HUDEP-2 (cell line): ENCODE results near the gene DDX3X.
A peak's percentile ranks its signal among the peaks of the same experiment; 100 is the strongest.

Experiments used
- DNase-seq, 76 experiments: peaks; one replicate each; lab custom pipeline; 2025; ENCODE audit not compliant: unreplicated experiment in 76 of 76; lab: John Stamatoyannopoulos, UW

DDX3X gene

DNA sequence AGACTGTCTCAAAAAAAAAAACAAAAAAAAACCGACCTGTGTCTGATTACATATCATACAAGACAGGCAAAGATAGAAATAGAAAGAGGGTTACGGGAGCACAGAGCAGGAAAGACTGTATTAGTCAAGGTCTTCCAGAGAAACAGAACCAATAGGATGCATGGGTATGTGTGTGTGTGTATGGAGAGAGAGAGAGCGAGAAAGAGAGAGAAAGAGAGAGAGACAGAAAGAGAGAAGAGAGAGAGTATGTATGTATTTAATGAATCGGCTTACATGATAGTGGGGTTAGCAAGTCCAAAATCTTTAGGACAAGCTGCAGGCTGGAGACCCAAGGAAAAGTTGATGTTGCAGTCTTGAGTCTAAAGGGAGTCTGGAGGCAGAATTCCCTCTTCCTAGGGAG, 7.5 kb upstream of the DDX3X start:
- no peak for DNase-seq

DNA sequence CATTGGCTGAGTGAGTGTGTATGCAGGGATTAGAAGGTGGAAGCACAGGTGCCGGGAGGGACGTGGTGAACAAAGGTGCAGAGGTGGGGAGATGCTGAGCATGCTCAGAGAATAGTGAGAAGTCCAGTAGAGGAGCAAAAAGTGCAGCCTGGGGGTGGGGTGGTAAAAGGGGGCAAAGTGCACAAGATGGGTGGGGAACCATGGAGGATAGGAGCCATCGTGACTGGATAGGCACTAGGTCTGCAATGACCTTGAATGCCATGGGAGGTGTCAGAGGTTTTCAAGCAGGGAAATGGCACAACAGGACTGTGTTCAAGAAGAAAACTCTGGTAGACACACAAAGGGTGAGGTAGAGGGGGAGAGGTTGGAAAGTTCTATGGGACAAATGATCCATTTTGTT, 6.6 kb upstream of the DDX3X start:
- DNase-seq = no peak

DNA sequence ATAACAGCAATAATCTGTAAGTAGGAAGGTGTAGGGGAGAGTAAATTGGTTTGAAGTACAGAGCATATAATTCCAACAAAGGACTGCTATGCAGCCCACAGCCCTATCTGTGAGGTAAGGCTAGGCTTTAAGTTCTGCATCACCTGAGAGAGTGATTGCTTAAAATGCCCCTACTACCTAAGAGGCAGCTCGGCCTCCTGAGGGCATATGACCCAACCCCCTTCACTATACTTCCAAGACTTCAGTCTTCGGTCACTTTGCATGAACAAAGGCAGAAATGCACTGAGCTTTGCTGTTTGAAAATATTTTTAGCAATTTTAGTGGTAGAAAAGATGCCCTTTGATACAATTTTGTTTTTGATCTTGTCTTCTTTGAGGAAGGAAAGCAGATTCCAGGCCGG, 4.9 kb upstream of the DDX3X start:
- no peak for DNase-seq

DNA sequence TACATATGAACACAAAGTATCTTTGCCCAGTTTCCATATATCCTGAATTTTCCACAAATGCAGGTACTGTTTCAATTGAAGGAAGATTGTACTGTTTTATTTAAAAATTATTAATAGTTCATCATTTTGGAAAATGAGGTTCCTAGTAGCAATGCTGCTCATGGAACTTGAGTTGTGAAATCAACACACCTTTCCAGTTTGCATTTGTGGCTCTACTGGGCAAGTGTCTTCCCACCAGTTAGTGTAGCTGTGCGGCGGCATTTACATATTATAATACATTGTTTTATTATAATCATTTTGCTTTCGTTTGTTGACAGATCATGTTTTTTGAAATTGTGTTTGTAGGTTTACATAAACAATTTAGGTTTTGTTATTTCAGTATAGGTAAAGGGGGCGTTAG, 2.0 kb upstream of the DDX3X start:
- no peak for DNase-seq

DNA sequence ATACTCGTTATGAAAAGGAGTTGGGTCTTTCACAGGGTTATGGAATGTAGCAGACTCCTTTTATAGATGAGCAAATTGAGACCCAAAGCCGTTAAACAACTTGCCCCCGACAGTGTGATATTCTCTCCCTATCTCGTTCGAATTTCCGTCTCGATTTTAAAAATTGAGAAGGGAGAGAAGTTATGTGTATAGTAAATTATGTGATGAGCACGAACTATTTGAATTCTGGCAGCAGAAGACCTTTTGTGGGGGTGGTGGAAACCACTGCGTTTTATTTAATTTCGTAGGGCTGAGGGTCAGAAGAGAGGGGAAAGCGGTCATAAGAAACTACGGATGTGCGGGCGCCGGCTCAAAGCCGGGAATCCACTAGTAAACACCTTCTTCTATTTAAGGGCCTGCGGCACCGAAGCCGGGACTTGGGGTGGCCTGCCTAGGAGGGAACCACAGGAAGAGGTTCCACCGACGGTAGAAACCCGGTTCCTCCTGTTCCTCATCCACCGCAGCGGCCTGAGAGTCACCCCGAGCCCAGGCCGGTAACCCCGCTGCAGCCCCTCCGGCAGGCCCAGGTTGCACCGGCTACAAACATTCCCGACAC, 1.5 kb upstream of the DDX3X start:
- peak in 17 of 76 experiments; percentile 2 to 35 (median 18) for DNase-seq

DNA sequence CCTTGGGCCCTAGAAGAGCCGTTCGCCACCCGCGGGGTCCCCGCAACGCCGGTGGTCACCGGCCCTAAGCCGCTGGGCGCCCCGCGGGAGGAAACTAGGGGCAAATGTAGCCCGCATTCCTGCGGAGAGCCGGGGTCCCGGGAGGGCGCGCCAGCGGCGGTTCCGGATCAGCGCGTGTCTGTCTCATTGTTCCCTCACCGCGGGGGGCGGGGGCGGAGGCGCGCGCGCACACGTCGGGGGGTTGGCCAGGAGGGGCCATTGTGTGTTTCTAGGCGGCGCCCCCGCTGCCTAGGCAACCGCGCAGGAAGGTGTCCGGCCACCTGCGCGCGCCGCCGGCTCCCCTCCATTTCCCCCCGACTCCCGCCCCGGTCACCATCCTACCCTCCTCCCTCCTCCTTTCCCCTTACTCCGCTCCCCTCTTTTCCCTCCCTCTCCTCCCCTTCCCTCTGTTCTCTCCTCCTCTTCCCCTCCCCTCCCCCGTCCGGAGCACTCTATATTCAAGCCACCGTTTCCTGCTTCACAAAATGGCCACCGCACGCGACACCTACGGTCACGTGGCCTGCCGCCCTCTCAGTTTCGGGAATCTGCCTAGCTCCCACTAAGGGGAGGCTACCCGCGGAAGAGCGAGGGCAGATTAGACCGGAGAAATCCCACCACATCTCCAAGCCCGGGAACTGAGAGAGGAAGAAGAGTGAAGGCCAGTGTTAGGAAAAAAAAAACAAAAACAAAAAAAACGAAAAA, 789 bp upstream of the DDX3X start:
- peak in 75 of 76 experiments; percentile 3 to 85 (median 71) for DNase-seq

DNA sequence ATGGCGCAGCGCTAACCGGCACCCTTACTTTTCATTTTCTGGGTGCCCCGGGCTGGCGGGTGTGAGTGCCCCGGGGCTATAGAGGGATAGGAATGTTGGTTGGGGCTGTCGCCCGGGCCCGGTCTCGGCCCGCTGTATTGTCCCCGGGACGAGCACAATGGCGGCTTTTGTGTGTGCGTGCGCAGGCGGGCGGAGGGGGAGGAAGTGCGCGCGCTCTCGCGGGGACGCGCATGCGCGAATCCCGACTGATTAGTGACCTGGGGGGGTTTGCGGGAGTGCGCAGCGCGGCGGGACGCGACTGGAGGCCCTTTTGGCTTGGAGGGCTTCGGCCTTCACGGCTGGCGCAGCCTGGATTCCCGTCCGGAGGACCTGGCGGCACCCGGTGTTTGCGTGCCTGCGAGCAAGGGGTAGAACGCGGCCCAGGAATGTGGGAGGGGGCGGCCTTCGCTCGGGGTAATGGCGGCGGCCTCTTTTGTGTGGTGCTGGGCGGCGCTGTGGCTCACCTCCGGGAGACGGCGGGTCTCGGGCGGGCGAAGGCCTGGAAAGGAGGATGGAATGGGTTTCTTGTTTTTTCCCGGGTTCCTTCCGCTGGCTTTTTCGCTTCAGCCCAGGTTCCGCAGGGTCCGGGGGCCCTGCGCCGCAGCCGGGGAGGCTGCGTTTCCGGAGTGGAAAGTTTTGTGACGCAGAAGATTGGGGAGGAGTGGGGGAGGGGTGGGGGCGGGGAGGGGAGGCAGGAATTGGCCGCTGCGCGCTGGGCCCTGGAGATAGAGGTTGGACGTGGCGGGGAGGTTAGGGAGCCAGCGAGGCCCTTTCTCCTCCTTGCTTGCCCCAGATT, 618 bp downstream of the DDX3X start:
- peak in 72 of 76 experiments; percentile 0 to 68 (median 44) for DNase-seq

DNA sequence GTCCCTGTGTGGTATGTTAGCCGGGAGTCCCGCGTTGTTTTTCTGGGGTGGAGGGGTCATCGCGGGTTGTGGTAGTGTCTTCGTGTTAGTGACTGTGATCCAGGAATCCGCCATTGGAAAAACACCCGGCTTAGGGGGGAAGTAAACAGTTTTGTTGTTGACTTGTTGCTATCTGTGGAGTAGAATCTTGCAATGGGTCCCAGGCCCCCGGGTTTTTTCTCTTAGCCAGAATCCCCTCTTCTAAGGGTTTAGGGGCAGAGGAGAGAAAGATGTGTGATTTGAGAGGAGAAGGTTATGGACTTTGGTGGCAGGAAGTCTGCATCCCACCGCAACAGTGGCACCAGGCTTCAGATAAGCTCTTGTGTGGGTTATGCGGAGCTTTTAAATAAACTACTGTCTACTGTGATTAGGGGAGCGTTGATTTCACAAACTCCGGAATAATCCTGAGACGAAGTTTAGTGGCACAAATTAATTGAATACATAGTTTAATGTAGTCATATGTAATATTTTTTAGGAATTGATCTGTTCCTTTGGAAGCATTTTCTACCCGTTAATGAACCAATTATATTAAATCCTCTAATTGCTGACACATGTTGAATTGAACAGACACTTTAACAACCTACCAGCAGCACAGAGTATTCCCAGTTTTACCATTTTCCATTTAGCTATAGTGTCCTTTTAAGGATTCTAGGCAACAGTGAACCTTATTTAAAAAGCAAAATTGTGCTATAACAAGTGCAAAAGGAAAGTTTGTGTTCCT, 1.4 kb downstream of the DDX3X start:
- DNase-seq = peak in 1 of 76 experiments; percentile 21

DNA sequence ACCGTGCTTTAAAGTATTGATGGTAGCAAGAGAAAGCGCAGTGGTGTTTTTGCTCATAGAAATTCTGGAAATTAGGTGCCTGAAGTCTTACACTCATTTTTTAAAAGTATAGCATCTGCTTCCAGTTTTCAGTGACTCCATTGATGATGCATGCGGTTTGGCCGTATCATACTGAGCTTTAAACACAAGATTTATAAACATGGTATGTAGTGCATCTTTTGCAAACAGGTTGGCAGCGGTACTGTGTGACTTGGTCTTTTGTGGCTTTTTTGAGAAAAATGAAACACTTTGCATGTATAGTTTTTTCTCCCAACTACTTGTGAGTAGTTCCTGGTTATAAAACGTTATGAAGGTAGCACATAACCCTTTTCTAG, 2.0 kb downstream of the DDX3X start:
- no peak for DNase-seq

DNA sequence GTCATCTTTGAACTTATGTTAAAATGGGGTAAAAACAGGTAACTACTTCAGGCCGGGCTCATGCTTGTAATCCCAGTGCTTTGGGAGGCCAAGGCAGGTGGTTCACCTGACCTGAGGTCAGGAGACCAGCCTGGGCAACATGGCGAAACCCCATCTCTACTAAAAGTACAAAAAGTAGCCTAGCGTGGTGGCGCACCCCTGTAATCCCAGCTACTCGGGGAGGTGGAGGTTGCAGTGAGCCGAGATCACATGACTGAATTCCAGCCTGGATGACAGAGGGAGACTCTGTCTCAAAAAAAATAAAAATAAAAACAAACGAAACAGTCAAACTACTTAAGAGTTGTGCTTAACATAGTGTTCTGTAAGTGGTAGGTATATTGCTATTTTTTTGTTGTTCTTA, 2.5 kb downstream of the DDX3X start:
- DNase-seq = peak in 1 of 76 experiments; percentile 0

DNA sequence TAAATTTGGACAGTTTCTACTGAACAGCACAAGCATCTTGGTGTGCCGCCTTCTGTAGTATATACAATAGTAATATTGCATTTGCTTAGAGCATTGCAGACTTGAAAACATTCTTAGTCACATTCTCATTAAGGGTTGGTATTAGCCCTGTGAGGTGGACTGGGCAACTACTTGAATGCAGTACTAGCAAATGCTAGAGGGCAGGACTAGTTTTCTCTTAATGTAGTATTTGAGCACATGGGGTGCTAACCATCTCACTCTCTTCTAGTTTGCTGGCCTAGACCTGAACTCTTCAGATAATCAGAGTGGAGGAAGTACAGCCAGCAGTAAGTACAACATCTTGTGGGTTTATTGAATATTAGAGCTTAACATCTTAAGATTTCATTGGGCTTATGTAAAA, 3.2 kb downstream of the DDX3X start:
- peak in 1 of 76 experiments; percentile 0 for DNase-seq

DNA sequence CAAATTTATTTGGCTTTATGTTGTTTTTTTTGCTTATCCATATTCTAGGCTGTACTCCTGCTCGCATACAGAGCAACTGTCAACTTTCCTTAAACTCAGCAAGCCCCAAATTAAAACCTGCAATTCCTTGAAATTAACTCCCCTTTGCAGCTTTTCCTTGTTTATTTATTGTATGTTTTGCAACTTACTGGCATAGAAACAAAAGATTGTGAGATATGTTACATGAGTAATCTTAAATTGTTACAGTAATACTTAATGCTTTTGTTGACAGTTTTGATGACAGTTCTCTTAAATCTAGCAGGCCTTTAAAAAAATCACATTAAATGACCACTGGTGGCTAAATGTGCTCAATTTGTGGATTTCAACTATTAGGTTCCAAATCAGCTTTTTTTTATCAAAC, 4.5 kb downstream of the DDX3X start:
- DNase-seq = no peak

DNA sequence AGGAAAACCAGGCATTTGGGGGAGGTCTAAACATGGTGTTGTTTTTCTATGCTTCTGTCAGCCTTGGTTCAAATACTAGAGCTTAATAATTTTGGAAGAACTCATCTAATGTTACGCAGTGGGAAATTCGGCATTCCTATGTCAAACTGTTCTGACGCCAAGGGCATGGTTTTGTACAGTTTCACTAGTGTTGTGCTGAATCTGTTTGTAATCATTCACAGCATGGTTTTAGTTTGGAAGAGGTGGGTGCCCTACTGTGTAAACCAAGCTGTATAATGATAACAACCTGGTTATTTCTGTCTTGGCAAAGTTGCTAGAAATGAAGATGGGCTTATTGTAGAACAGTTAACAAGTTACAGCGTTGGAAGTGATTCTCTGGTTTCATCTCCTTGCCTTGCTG, 5.2 kb downstream of the DDX3X start:
- DNase-seq = no peak

DNA sequence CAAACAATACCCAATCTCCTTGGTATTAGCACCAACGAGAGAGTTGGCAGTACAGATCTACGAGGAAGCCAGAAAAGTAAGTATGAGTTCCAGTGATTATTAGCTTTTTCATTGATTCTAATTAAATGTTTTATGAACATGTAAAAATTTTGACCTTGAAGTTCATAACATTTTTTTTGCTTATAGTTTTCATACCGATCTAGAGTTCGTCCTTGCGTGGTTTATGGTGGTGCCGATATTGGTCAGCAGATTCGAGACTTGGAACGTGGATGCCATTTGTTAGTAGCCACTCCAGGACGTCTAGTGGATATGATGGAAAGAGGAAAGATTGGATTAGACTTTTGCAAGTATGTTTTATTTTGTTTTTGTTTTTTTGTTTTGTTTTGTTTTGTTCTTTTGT, 10.1 kb downstream of the DDX3X start:
- no peak for DNase-seq

DNA sequence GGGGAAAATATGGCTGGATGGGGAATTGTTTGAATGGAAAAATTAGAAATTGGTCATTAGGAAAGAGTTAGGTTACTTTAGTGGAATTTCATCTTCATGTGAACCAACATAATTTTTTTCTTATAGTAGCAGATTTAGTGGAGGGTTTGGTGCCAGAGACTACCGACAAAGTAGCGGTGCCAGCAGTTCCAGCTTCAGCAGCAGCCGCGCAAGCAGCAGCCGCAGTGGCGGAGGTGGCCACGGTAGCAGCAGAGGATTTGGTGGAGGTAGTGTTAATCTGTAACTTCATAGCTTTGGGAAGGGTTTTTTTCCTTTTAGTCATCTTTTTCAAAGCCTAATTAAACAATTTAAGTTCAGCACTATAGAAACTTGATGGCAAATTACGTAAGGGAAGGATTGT, 13.2 kb downstream of the DDX3X start:
- DNase-seq = no peak

DNA sequence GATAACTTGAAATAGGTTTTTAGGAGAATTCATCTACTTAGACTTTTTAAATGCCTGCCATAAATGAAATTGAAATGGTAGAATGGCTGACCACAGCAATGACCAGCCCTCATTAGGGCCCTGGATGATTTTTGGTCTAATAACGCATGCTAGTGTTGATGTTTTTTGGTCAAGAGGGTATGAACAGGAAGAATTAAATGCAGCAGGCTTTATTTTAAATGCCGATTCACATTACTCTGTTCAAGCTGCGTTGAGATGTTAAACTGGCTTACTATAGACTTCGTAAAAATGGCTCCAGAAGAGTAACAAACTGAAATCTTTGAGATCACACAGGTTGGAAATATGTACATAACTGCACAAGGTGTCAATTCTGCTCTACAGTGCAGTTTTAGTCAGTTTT, 14.6 kb downstream of the DDX3X start:
- DNase-seq = no peak

DNA sequence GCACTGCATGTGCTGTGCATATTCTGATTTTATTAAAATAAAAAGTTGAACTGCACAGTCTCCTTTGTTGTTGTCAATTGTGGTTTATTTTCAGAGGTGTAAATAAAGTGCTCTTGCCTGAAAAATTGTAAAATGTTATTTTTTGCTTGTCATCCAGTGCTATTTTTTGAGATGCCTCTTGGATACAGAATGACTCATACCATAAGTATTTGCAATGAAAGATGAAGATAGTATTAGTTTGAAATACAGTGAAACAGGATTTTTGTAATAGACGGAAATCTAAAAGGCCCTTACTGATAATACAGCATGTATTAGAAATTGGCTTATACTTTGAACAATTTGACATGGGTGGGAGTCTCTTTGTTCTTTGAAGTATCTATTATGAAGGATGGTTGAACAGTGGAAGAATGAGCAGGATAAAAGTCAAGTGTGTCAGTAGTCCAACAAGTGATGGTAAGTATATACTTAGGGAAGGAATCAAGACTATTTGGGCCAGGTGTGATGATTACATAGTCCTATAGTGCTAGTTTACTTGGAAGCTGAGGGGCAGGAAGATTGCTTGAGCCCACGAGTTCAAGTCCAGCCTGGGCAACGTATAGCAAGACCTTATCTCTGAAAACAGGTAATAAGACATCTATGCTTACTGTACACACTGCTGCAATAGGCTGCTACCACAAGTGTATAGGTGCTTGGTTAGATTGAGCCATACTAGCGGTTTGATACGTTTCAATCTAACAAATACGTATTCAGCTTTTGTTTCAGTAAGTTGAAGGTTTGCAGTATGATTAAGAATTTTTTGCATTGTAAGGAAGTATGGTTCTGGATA, 16.4 kb downstream of the DDX3X start:
- no peak for DNase-seq

DNA sequence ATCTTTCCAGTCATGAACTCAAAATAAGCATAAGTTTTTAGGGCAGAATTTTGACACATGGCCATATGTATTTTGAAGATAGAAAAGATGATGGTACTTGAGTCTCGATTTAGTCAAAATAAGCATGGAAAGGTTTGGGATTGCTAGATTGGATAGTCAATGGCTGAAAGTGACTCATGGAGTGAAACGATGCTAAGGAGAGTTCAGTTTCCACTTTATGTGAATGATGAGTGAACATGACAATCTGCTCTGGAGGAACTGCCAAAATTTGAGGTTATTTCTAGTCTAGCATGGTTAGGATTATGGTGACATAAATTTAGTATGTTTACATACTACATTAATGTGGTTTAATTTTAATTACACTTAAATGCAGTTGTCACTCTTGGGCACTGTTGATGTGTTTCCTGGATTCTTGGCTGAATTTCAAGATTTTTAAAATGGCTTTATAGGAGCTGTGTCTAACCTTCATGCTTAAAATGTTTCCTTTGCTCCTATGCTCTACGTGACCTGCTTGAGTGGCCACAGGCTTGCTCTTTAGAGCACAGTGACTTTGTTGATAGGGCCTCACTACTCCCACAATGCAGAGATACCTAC, 17.1 kb downstream of the DDX3X start:
- DNase-seq = no peak

DNA sequence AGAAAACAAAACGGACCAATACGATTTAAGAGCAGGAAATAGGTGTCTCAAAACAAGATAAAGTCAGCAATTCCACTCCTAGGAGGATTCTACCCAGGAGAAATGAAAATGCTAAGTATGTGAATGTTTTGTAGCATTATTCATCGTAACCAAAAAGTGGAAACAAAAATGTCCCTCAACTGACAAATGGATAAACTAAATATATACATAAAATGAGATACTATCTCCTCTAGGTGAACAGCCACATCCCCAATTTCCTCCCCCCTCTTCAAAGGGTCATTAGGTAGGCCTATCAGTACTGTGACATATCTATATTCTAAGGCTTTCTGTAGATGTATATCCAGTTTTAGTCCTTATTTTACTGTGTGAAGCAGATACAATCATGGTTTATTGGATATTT, 18.0 kb downstream of the DDX3X start:
- no peak for DNase-seq

DNA sequence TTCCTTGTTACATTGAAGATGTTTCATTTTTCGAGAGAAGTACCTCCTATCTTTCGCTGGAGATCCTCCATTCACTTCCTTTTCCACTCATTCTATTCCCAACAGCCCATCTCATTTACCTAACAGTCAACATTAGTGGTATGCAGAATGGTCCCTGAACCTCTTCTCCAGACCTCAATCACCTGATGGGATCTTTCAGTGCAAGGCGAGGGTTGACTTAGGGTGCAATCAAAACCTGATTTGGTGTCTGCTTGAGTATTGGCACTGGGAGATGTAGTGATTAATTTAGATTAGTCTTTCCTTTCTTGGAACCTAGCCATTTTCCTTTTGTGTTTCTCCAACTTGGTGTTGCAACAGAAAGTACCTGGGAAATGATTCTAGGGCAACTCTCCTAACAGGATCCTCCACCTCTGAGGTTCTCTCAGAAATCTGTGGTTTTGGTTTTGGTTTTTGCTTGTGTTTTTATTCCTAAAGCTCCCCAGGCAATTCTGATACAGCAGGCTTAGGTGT, 18.4 kb downstream of the DDX3X start:
- no peak for DNase-seq
